Glutamatergic neuron (in vitro differentiated cells): ENCODE measurements around the gene RTL10. TPM values are rescaled to one million over a fixed set of nuclear protein-coding genes. Genes with fewer than 3 reads are reported as not detected.

ENCODE experiments used
- DNase-seq: peaks from one replicate; pipeline ENCODE4 v3.0.0; 2022
- H3K27ac Mint-ChIP-seq: one replicate; pipeline ENCODE4 v1.8.0; 2020; ENCODE audit warnings: mild to moderate bottlenecking, mixed read lengths, inconsistent platforms; ENCODE audit not compliant: unreplicated experiment
- H3K27me3 Mint-ChIP-seq: one replicate; pipeline ENCODE4 v1.8.0; 2020; ENCODE audit warnings: mild to moderate bottlenecking, moderate library complexity, mixed read lengths, inconsistent platforms; ENCODE audit not compliant: unreplicated experiment
- H3K36me3 Mint-ChIP-seq: one replicate; pipeline ENCODE4 v1.8.0; 2020; ENCODE audit warnings: mild to moderate bottlenecking, mixed read lengths, inconsistent platforms; ENCODE audit not compliant: unreplicated experiment
- H3K4me1 Mint-ChIP-seq: one replicate; pipeline ENCODE4 v1.8.0; 2020; ENCODE audit warnings: mild to moderate bottlenecking, low read depth, mixed read lengths, inconsistent platforms; ENCODE audit not compliant: unreplicated experiment
- H3K4me3 Mint-ChIP-seq: one replicate; pipeline ENCODE4 v1.8.0; 2020; ENCODE audit warnings: mild to moderate bottlenecking, mixed read lengths, inconsistent platforms; ENCODE audit not compliant: unreplicated experiment
- H3K9me3 Mint-ChIP-seq: one replicate; pipeline ENCODE4 v1.8.0; 2020; ENCODE audit warnings: mild to moderate bottlenecking, moderate library complexity, mixed read lengths, inconsistent platforms; ENCODE audit not compliant: unreplicated experiment
- total RNA-seq: library from RNA; stranded (reverse); fragmentation: NEBNext Ultra II Directional; extraction: Animal tissue kit (Norgen Biotek cat#: 25700); gene quantifications from one replicate; pipeline ENCODE4 v1.2.1, GENCODE V29; 2021; ENCODE audit not compliant: unreplicated experiment
- TF ChIP-seq, protein P1 (sequence below): fragments of 200-600 bp; sonication (generic); IDR thresholded peaks from one replicate; pipeline ENCODE4 v1.5.0; 2021; ENCODE audit not compliant: partially characterized antibody, unreplicated experiment

RTL10 gene
- total RNA-seq, 1 donor from 2014 or later: 12.1 TPM

DNA sequence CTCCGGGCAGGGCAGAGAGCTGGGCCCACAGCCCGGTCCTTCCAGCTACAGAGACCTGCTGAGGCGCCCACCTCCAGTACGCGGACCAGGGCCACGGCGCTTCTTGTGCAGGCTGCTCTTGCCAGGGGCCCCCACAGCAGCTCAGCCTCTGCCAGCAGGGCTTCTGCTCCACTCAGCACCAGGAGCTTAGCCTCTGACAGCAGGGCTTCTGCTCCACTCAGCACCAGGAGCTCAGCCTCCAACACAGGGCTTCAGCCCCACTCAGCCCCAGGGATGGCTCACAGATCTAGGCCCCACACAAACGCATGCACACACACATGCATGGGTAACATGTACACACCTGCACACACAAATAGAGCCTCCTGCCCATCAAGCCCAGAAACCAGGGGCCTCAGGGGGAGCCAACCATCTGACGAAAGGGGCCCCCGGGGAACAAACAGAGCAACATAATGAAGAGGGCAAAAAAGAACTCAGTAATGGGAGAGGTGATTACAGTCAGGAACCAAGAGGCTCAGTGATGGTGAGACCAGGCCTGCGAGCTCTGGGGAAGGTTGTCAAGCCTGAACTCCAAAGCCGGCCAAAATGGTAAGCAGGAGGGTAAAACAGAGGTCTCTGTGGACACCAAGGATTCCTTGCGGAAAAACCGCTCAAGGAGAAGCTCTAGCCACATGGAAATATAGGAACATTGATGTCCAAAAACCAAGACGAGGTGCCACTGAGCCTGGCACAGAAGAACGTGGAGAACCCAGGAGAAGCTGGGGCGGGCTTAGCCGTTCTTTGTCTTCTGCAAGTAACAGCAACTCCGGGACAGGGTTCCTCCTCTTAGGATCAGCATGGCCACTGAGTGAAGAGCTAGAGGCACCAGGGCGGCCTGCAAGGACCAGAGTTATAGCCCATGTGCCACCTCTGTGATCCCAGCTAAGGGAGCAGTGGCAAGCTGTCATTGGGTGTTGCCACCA lies 46.5 kb downstream of the RTL10 start:
- H3K4me1 Mint-ChIP-seq: peaks cover 12% of the 10 kb centered on the region
- no peak overlapping the region for H3K4me3 Mint-ChIP-seq
- TF ChIP-seq, protein P1, sequence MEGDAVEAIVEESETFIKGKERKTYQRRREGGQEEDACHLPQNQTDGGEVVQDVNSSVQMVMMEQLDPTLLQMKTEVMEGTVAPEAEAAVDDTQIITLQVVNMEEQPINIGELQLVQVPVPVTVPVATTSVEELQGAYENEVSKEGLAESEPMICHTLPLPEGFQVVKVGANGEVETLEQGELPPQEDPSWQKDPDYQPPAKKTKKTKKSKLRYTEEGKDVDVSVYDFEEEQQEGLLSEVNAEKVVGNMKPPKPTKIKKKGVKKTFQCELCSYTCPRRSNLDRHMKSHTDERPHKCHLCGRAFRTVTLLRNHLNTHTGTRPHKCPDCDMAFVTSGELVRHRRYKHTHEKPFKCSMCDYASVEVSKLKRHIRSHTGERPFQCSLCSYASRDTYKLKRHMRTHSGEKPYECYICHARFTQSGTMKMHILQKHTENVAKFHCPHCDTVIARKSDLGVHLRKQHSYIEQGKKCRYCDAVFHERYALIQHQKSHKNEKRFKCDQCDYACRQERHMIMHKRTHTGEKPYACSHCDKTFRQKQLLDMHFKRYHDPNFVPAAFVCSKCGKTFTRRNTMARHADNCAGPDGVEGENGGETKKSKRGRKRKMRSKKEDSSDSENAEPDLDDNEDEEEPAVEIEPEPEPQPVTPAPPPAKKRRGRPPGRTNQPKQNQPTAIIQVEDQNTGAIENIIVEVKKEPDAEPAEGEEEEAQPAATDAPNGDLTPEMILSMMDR: no peak
- peaks cover 5% of the 10 kb centered on the region for H3K27me3 Mint-ChIP-seq
- no peaks in the 10 kb centered on the region for H3K36me3 Mint-ChIP-seq
- H3K9me3 Mint-ChIP-seq: peaks cover 3% of the 10 kb centered on the region
- no peak overlapping the region for H3K27ac Mint-ChIP-seq
- no peak for DNase-seq

- Mint-ChIP-seq H3K36me3 (no peaks in the 10 kb centered on the region), H3K4me3 (no peak overlapping the region), H3K9me3 (peaks cover 4% of the 10 kb centered on the region), H3K27me3 (peaks cover 7% of the 10 kb centered on the region), H3K27ac (no peak overlapping the region), H3K4me1 (peaks cover 20% of the 10 kb centered on the region)
- TF ChIP-seq, protein P1: no peak
- DNase-seq: no peak
Observed at GRCh38 chr22:19807161-19807913, 47.3 kb downstream of the RTL10 start.

GRCh38 chr22:19806213-19807160 lies 48.2 kb downstream of the RTL10 start:
- H3K36me3 Mint-ChIP-seq: no peaks in the 10 kb centered on the region
- no peak overlapping the region for H3K4me3 Mint-ChIP-seq
- H3K4me1 Mint-ChIP-seq: peaks cover 25% of the 10 kb centered on the region
- peaks cover 9% of the 10 kb centered on the region for H3K27me3 Mint-ChIP-seq
- H3K27ac Mint-ChIP-seq: no peak overlapping the region
- TF ChIP-seq, protein P1: no peak
- peaks cover 4% of the 10 kb centered on the region for H3K9me3 Mint-ChIP-seq
- DNase-seq: no peak

DNA sequence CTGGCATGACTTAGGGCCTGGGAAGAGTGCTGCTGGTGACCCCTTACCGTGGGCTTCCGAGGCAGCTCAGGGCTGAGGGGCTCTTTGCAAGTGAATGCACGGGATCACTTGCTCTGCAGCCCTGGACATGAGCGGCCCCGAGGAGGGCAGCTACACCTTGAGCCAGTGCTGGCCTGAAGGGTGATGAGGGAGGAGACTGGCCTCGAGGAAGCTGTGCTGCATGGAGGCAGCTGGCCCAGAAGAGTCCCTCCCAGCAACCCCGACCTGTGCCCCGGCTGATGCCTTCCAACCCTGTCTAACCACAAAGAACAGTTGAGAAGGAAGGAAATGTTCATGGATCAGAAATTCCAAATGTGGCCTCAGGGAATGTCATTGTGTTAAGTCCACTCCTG lies 48.9 kb downstream of the RTL10 start:
- Mint-ChIP-seq H3K4me3 (no peak overlapping the region), H3K36me3 (no peaks in the 10 kb centered on the region)
- no peak for DNase-seq

More for the DNA sequence above, 48.9 kb downstream of the RTL10 start:
- TF ChIP-seq, protein P1: no peak
- peaks cover 23% of the 10 kb centered on the region for H3K4me1 Mint-ChIP-seq
- peaks cover 7% of the 10 kb centered on the region for H3K27me3 Mint-ChIP-seq
- no peak overlapping the region for H3K27ac Mint-ChIP-seq
- H3K9me3 Mint-ChIP-seq: peaks cover 4% of the 10 kb centered on the region

Other genes with a start within 250 kb of the RTL10 start
- 96.0 TPM for gene SEPTIN5, start 140.4 kb downstream of the RTL10 start, total RNA-seq
- 8.3 TPM for gene GP1BB, start 131.3 kb downstream of the RTL10 start, total RNA-seq
- 2.4 TPM for gene TBX1, start 94.1 kb downstream of the RTL10 start, total RNA-seq
- gene GNB1L, start within 50 bp of the RTL10 start, total RNA-seq: 5.0 TPM
- gene COMT, start 86.9 kb upstream of the RTL10 start, total RNA-seq: 34.8 TPM
- gene TXNRD2, start 86.9 kb upstream of the RTL10 start, total RNA-seq: 6.4 TPM
- gene ARVCF, start 161.9 kb upstream of the RTL10 start, total RNA-seq: 119 TPM
- 31.8 TPM for gene TANGO2, start 166.2 kb upstream of the RTL10 start, total RNA-seq
- gene DGCR8, start 225.4 kb upstream of the RTL10 start, total RNA-seq: 93.1 TPM